ENCODE data around the gene CPTP. TPM values are rescaled to one million over a fixed set of nuclear protein-coding genes. Genes with fewer than 3 reads are reported as not detected.

Gene CPTP
- total RNA-seq, 4 donors from 2014 or later = 10.4 to 42.7 (median 30.1) TPM

GRCh38 chr1:1340185-1340584 lies 15.6 kb downstream of the CPTP start:
- H3K9me3 ChIP-seq = no peaks in the 10 kb centered on the region
- ATAC-seq = no peak
- TF ChIP-seq POLR2AphosphoS5 (IDR thresholded peaks at IDR 0.05) = no peak
- no peak for TF ChIP-seq POLR2A (IDR thresholded peaks at IDR 0.05)
- TF ChIP-seq EP300 (IDR thresholded peaks at IDR 0.05) = no peak
- no peak for TF ChIP-seq CTCF (IDR thresholded peaks at IDR 0.05)
- no peak overlapping the region for H3K27ac ChIP-seq
- peaks cover 0 to 73% of the 10 kb centered on the region in 2 donors for H3K36me3 ChIP-seq
- H3K4me3 ChIP-seq = no peak overlapping the region
- WGBS, 2 donors (ENCODE audit: low coverage in 1 of 2) = 93% methylated on average over 6 of the region's 23 CpGs; no CpG with 5 or more reads in 1 of the 2 donors
- peaks cover 0 to 19% (median 3%) of the 10 kb centered on the region in 3 donors for H3K4me1 ChIP-seq
- H3K27me3 ChIP-seq = no peaks in the 10 kb centered on the region

- H3K36me3 ChIP-seq = peaks cover 0 to 66% of the 10 kb centered on the region in 2 donors
- H3K27ac ChIP-seq = no peak overlapping the region
- peaks cover 0 to 27% (median 11%) of the 10 kb centered on the region in 3 donors for H3K4me1 ChIP-seq
- no peaks in the 10 kb centered on the region for H3K27me3 ChIP-seq
- H3K4me3 ChIP-seq = no peak overlapping the region
- WGBS, 2 donors (ENCODE audit: low coverage in 1 of 2) = 83 to 85% methylated on average over 24 to 30 of the region's 36 CpGs
- TF ChIP-seq CTCF (IDR thresholded peaks at IDR 0.05) (no peak), EP300 (IDR thresholded peaks at IDR 0.05) (no peak), POLR2AphosphoS5 (IDR thresholded peaks at IDR 0.05) (no peak), POLR2A (IDR thresholded peaks at IDR 0.05) (no peak)
- H3K9me3 ChIP-seq = no peaks in the 10 kb centered on the region
- ATAC-seq = no peak
These were observed 16.4 kb downstream of the CPTP start for GRCh38 chr1:1340791-1341548.

GRCh38 chr1:1341549-1342021 lies 17.0 kb downstream of the CPTP start:
- H3K36me3 ChIP-seq = peaks cover 0 to 60% of the 10 kb centered on the region in 2 donors
- TF ChIP-seq POLR2AphosphoS5 (IDR thresholded peaks at IDR 0.05) (no peak), CTCF (IDR thresholded peaks at IDR 0.05) (no peak), POLR2A (IDR thresholded peaks at IDR 0.05) (no peak), EP300 (IDR thresholded peaks at IDR 0.05) (no peak)
- no peaks in the 10 kb centered on the region for H3K27me3 ChIP-seq
- no peak for ATAC-seq
- H3K4me1 ChIP-seq = peaks cover 0 to 33% (median 17%) of the 10 kb centered on the region in 3 donors
- no peak overlapping the region for H3K4me3 ChIP-seq
- H3K9me3 ChIP-seq = no peaks in the 10 kb centered on the region
- 96% methylated on average over 7 of the region's 17 CpGs; no CpG with 5 or more reads in 1 of the 2 donors for WGBS, 2 donors (ENCODE audit: low coverage in 1 of 2)
- no peak overlapping the region for H3K27ac ChIP-seq

- no peak for TF ChIP-seq POLR2AphosphoS5 (IDR thresholded peaks at IDR 0.05)
- TF ChIP-seq POLR2A (IDR thresholded peaks at IDR 0.05) = no peak
- TF ChIP-seq CTCF (IDR thresholded peaks at IDR 0.05) = no peak
- H3K27ac ChIP-seq = no peak overlapping the region
- WGBS, 2 donors (ENCODE audit: low coverage in 1 of 2) = no CpG with 5 or more reads among the region's 28 CpGs
- H3K27me3 ChIP-seq = no peaks in the 10 kb centered on the region
- no peaks in the 10 kb centered on the region for H3K9me3 ChIP-seq
- H3K4me1 ChIP-seq = peaks cover 0 to 38% (median 22%) of the 10 kb centered on the region in 3 donors
- H3K36me3 ChIP-seq = peaks cover 0 to 55% of the 10 kb centered on the region in 2 donors
- ATAC-seq = no peak
- no peak overlapping the region for H3K4me3 ChIP-seq
These were observed 17.5 kb downstream of the CPTP start for GRCh38 chr1:1342061-1342562.
